B cell (primary cell): ENCODE measurements around the gene MLIP. TPM values are rescaled to one million over a fixed set of nuclear protein-coding genes. Genes with fewer than 3 reads are reported as not detected.
A peak's percentile ranks its signal among the peaks of the same experiment; 100 is the strongest.

Source experiments
- ATAC-seq: fragments of 200-7000 bp; cut with Tn5 transposase; one replicate; pipeline ENCODE4 v1.10.0; 2021; ENCODE audit warnings: low read depth, mild to moderate bottlenecking, moderate number of reproducible peaks, moderate library complexity
- CTCF ChIA-PET: fragments of 350-600 bp; sonication (Branson Sonifier 250); formaldehyde crosslinking; loops from one replicate; lab custom pipeline; 2021; ENCODE audit warnings: antibody characterized with exemption, inconsistent platforms; lab: Charles Lee
- POLR2A ChIA-PET: fragments of 350-600 bp; sonication (Branson Sonifier 250); formaldehyde crosslinking; loops from one replicate; lab custom pipeline; 2021; ENCODE audit warnings: antibody characterized with exemption; lab: Charles Lee
- DNase-seq: peaks from one replicate; pipeline ENCODE4 v3.0.0; 2013
- H2AFZ ChIP-seq: 2 replicates; pipeline ENCODE4 v1.6.1; 2012; ENCODE audit warnings: mild to moderate bottlenecking, low read depth, low read length; ENCODE audit not compliant: insufficient read depth, poor library complexity, severe bottlenecking
- H3K27ac ChIP-seq, 2 donors: 1 replicate in 1 of 2; 2 replicates in 1 of 2; pipeline ENCODE4 v1.5.1; 2012 to 2013; ENCODE audit warnings: low read length in 2 of 2, mild to moderate bottlenecking in 2 of 2, moderate library complexity in 1 of 2
- H3K27me3 ChIP-seq, 4 experiments: fragments of 200-600 bp in 1 of 4; sonication (generic) in 1 of 4; replicated peaks in 1 of 4; 1 replicate in 2 of 4; 2 replicates in 2 of 4; pipeline versions ENCODE4 v1.6.1 to v1.7.0; 2013 to 2016; ENCODE audit warnings: low read length in 3 of 4, mild to moderate bottlenecking in 2 of 4, mixed read lengths in 1 of 4, moderate library complexity in 1 of 4; ENCODE audit not compliant: insufficient read depth in 4 of 4, control insufficient read depth in 3 of 4; ENCODE audit errors: control extremely low read depth in 1 of 4
- H3K36me3 ChIP-seq, 2 experiments: replicated peaks in 1 of 2; 1 replicate in 1 of 2; 2 replicates in 1 of 2; pipeline versions ENCODE4 v1.6.1 to v1.7.1; 2013; ENCODE audit warnings: low read length in 1 of 2; ENCODE audit not compliant: insufficient read depth in 2 of 2, control insufficient read depth in 1 of 2; ENCODE audit errors: control extremely low read depth in 1 of 2, extremely low read depth in 1 of 2
- H3K4me1 ChIP-seq, 2 donors: fragments of 200-600 bp in 1 of 2; sonication (generic) in 1 of 2; 1 replicate in 1 of 2; 2 replicates in 1 of 2; pipeline versions ENCODE4 v1.5.1 to v1.6.1; 2013 to 2017; ENCODE audit warnings: low read length in 2 of 2; ENCODE audit not compliant: control insufficient read depth in 2 of 2, insufficient read depth in 2 of 2
- H3K4me2 ChIP-seq: replicated peaks from 2 replicates; pipeline ENCODE3; 2012; ENCODE audit warnings: mild to moderate bottlenecking, low read depth, low read length; ENCODE audit not compliant: poor library complexity, severe bottlenecking
- H3K4me3 ChIP-seq, 5 experiments: fragments of 200-600 bp in 1 of 5; sonication (generic) in 1 of 5; 1 replicate in 3 of 5; 2 replicates in 2 of 5; pipeline versions ENCODE4 v1.5.1 to v1.7.0; 2011 to 2016; ENCODE audit warnings: low read length in 4 of 5, mild to moderate bottlenecking in 4 of 5, low read depth in 2 of 5, control low read depth in 1 of 5, moderate library complexity in 1 of 5; ENCODE audit not compliant: insufficient read depth in 1 of 5; ENCODE audit errors: control extremely low read depth in 1 of 5, extremely low read depth in 1 of 5
- H3K79me2 ChIP-seq: fragments of 200-600 bp; sonication (generic); one replicate; pipeline ENCODE4 v1.6.0; 2016; ENCODE audit warnings: low read length; ENCODE audit not compliant: control insufficient read depth, insufficient read depth
- H3K9ac ChIP-seq: fragments of 200-600 bp; sonication (generic); 2 replicates; pipeline ENCODE4 v1.6.1; 2017; ENCODE audit warnings: mild to moderate bottlenecking, low read length, moderate library complexity
- H3K9me3 ChIP-seq, 3 donors: one replicate each; pipeline versions ENCODE4 v1.6.1 to v1.7.1; 2013; ENCODE audit warnings: low read length in 2 of 3; ENCODE audit not compliant: control insufficient read depth in 2 of 3, insufficient read depth in 1 of 3; ENCODE audit errors: control extremely low read depth in 1 of 3
- H4K20me1 ChIP-seq: 2 replicates; pipeline ENCODE4 v1.6.0; 2012; ENCODE audit warnings: mild to moderate bottlenecking, low read length; ENCODE audit not compliant: insufficient read depth, control insufficient read depth, poor library complexity, severe bottlenecking
- H3K27ac Mint-ChIP-seq: one replicate; pipeline ENCODE4 v1.8.0; 2021; ENCODE audit warnings: mixed read lengths
- H3K27me3 Mint-ChIP-seq: one replicate; pipeline ENCODE4 v1.8.0; 2021; ENCODE audit warnings: mixed read lengths
- H3K4me1 Mint-ChIP-seq: one replicate; pipeline ENCODE4 v1.8.0; 2021; ENCODE audit warnings: mixed read lengths
- H3K4me3 Mint-ChIP-seq: one replicate; pipeline ENCODE4 v1.8.0; 2021; ENCODE audit warnings: mixed read lengths
- H3K9me3 Mint-ChIP-seq: one replicate; pipeline ENCODE4 v1.8.0; 2022; ENCODE audit warnings: mixed read lengths; ENCODE audit not compliant: insufficient read depth
- EZH2 ChIP-seq: IDR thresholded peaks from 2 replicates; pipeline ENCODE4 v1.6.1; 2012; ENCODE audit warnings: borderline replicate concordance, low read depth, mild to moderate bottlenecking, moderate library complexity, low read length; ENCODE audit not compliant: insufficient read depth, poor library complexity, severe bottlenecking
- WGBS: methylation state at CpG from one replicate; pipeline ENCODE4 v1.1.5; 2013; ENCODE audit warnings: missing lambda C conversion rate; ENCODE audit not compliant: insufficient coverage; 5-methylcytosine and 5-hydroxymethylcytosine counted together
- intact Hi-C: fragments of 100-400 bp; cut with micrococcal nuclease; formaldehyde crosslinking; loops from one replicate; pipeline ENCODE4 v1.10.0; 2022
- polyA plus RNA-seq: library from polyadenylated mRNA; depleted of rRNA; stranded (reverse); fragments of >200 nt; gene quantifications from 2 replicates; pipeline ENCODE4 v1.2.3, GENCODE V29; 2012
- total RNA-seq, 2 donors: library from RNA; stranded (reverse); fragments of 120-200 nt in 1 of 2; gene quantifications; 1 replicate in 1 of 2; 2 replicates in 1 of 2; pipeline versions ENCODE4 v1.2.3 to v1.2.4, GENCODE V29; 2013 to 2022
- TF ChIP-seq, protein P1 (sequence below): fragments of 200-600 bp; IDR thresholded peaks from one replicate; pipeline ENCODE4 v1.8.0; 2022; ENCODE audit warnings: antibody characterized with exemption, mild to moderate bottlenecking

MLIP gene
- total and polyA plus RNA-seq, 2 donors (not counting 1 experiment from before 2014, with no cell fraction given): not detected

DNA sequence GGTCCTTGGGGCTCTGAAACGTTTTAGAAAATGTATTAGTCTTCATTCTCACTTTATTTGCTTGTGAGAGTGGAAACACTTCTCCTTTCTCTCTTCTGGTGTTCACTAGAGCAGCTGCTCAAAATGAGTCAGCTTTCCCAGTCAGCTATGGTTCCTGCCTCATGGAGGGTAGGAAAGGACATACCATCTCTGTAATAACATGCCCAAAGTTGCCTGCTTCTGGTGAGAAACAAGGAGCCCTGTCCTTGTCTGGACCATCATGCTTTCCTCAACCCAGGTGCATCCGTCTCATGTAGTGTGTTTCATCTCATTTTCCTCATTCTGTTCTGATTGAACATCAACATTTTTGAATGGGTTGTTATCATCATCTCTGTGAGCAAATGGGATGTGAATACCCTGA, 179.9 kb downstream of the MLIP start:
- Histone ChIP-seq H3K36me3 (no peaks in the 10 kb centered on the region), H2AFZ (no peak overlapping the region), H3K27ac (no peak overlapping the region), H4K20me1 (no peaks in the 10 kb centered on the region), H3K4me3 (no peak overlapping the region), H3K4me2 (no peak overlapping the region), H3K9ac (no peak overlapping the region), H3K9me3 (peaks cover 0 to 9% (median 0%) of the 10 kb centered on the region in 3 donors), H3K79me2 (no peaks in the 10 kb centered on the region), H3K27me3 (no peaks in the 10 kb centered on the region), H3K4me1 (no peaks in the 10 kb centered on the region)
- ATAC-seq (no peak), DNase-seq (no peak)
- no peaks in the 10 kb centered on the region for H3K27me3 Mint-ChIP-seq
- TF ChIP-seq, protein P1, sequence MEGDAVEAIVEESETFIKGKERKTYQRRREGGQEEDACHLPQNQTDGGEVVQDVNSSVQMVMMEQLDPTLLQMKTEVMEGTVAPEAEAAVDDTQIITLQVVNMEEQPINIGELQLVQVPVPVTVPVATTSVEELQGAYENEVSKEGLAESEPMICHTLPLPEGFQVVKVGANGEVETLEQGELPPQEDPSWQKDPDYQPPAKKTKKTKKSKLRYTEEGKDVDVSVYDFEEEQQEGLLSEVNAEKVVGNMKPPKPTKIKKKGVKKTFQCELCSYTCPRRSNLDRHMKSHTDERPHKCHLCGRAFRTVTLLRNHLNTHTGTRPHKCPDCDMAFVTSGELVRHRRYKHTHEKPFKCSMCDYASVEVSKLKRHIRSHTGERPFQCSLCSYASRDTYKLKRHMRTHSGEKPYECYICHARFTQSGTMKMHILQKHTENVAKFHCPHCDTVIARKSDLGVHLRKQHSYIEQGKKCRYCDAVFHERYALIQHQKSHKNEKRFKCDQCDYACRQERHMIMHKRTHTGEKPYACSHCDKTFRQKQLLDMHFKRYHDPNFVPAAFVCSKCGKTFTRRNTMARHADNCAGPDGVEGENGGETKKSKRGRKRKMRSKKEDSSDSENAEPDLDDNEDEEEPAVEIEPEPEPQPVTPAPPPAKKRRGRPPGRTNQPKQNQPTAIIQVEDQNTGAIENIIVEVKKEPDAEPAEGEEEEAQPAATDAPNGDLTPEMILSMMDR: no peak
- no peak for TF ChIP-seq EZH2
- no peaks in the 10 kb centered on the region for H3K9me3 Mint-ChIP-seq
- POLR2A ChIA-PET: no interaction called here
- intact Hi-C loops: no loop called here
- CTCF ChIA-PET: no interaction called here
- peak overlapping the region; percentile 4 for H3K4me3 Mint-ChIP-seq
- peaks cover 9% of the 10 kb centered on the region for H3K4me1 Mint-ChIP-seq
- no CpG with 5 or more reads among the region's 2 CpGs for WGBS
- no peak overlapping the region for H3K27ac Mint-ChIP-seq

DNA sequence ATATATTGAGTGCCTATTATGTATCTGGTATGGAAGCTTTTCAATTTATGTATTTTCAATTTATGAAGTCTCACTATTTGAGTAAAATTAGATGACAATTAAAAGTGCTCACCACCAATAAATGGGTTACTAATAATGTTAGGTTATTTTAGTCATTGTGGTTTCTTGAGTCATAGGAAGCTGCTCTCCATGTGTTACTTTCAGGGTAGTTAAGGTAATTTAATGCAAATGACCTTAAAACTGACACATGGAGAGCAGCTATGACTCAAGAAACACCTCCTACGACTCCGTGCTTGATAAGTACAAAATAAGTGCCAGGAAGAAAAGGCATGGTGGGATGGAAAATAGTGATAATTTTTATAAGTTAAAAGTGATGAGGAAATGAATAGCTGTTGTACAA, 180.5 kb downstream of the MLIP start:
- Histone ChIP-seq H3K4me2 (no peak overlapping the region), H3K27me3 (no peaks in the 10 kb centered on the region), H3K79me2 (no peaks in the 10 kb centered on the region), H3K4me3 (no peak overlapping the region), H3K9ac (no peak overlapping the region), H2AFZ (no peak overlapping the region), H3K36me3 (no peaks in the 10 kb centered on the region), H3K4me1 (no peaks in the 10 kb centered on the region), H3K9me3 (peaks cover 0 to 9% (median 0%) of the 10 kb centered on the region in 3 donors), H4K20me1 (no peaks in the 10 kb centered on the region), H3K27ac (no peak overlapping the region)
- no peak for ATAC-seq
- no peak for DNase-seq
- Mint-ChIP-seq H3K27ac (no peak overlapping the region), H3K9me3 (no peaks in the 10 kb centered on the region), H3K4me1 (peaks cover 9% of the 10 kb centered on the region), H3K4me3 (no peak overlapping the region), H3K27me3 (no peaks in the 10 kb centered on the region)
- ChIA-PET CTCF (no interaction called here), POLR2A (no interaction called here)
- TF ChIP-seq EZH2: no peak
- TF ChIP-seq, protein P1: no peak
- intact Hi-C loops: no loop called here
- WGBS: no CpG with 5 or more reads among the region's 2 CpGs
